Superior temporal gyrus (tissue), 1 donor: ENCODE results near the gene ECM1.

ENCODE experiments used
- DNase-seq: peaks from one replicate; pipeline ENCODE4 v3.0.0-alpha.2; 2016; ENCODE audit errors: extremely low spot score

ECM1 gene

DNA sequence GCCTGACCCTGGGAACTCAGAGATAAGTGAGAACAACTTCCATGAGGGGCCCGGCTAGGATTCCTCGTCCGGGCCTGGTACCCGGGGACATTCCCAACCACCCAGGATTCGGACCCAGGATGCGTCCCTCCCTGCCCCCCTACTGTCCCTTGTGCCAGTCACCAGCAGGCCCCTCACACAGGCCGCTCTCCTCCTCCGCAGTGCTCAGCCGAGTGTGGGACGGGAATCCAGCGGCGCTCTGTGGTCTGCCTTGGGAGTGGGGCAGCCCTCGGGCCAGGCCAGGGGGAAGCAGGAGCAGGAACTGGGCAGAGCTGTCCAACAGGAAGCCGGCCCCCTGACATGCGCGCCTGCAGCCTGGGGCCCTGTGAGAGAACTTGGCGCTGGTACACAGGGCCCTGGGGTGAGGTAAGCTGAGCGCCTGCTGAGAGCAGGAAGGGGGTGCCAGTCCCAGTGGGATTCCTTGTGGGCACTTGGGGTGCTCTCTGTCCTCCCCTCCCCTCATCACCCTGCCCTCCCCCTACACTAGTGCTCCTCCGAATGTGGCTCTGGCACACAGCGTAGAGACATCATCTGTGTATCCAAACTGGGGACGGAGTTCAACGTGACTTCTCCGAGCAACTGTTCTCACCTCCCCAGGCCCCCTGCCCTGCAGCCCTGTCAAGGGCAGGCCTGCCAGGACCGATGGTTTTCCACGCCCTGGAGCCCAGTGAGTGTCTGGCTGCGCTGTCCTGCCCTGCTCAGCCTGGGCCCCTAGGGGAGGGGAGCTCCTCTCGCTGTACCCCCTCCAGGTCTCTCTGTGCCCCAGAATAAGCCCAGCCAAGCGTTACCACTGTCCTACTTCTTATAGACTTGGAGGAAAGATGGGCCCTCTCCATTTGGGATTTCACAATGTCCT lies 51.1 kb downstream of the ECM1 start:
- no peak for DNase-seq

DNA sequence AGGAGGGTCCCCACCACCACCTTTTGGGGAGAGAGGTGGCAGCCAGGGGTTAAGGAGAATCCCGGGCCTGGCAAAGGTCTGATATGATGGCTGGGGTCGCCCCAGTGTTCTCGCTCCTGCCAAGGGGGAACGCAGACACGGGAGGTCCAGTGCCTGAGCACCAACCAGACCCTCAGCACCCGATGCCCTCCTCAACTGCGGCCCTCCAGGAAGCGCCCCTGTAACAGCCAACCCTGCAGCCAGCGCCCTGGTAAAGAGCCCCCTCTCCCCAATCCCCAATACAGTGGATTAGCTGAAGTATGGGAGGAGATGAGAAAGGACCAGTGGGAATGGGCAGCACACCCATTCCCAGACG lies 51.7 kb downstream of the ECM1 start:
- no peak for DNase-seq

DNA sequence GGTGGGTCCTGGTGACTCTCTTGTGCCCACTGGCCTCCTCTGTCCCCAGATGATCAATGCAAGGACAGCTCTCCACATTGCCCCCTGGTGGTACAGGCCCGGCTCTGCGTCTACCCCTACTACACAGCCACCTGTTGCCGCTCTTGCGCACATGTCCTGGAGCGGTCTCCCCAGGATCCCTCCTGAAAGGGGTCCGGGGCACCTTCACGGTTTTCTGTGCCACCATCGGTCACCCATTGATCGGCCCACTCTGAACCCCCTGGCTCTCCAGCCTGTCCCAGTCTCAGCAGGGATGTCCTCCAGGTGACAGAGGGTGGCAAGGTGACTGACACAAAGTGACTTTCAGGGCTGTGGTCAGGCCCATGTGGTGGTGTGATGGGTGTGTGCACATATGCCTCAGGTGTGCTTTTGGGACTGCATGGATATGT lies 52.1 kb downstream of the ECM1 start:
- peak; percentile 76 for DNase-seq

DNA sequence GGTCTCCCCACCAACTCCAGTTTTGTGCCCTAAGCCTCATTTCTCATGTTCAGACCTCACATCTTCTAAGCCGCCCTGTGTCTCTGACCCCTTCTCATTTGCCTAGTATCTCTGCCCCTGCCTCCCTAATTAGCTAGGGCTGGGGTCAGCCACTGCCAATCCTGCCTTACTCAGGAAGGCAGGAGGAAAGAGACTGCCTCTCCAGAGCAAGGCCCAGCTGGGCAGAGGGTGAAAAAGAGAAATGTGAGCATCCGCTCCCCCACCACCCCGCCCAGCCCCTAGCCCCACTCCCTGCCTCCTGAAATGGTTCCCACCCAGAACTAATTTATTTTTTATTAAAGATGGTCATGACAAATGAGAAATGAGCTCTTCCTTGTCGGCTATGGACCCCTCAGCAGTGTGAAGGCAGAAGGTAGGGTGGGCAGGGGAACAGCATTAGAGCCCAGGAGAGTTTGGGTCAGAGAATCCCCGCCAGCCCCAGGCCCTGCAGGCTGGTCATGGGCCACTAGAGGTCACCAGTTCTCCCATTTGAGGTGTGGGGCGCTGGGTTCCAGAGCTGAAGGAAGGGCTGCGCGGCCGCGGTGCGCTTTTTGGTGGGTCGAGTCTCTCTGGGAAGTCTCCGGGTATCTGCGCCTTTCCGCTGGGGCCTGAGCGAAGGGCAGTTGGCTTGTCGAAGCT lies 52.8 kb downstream of the ECM1 start:
- peak; percentile 77 for DNase-seq

DNA sequence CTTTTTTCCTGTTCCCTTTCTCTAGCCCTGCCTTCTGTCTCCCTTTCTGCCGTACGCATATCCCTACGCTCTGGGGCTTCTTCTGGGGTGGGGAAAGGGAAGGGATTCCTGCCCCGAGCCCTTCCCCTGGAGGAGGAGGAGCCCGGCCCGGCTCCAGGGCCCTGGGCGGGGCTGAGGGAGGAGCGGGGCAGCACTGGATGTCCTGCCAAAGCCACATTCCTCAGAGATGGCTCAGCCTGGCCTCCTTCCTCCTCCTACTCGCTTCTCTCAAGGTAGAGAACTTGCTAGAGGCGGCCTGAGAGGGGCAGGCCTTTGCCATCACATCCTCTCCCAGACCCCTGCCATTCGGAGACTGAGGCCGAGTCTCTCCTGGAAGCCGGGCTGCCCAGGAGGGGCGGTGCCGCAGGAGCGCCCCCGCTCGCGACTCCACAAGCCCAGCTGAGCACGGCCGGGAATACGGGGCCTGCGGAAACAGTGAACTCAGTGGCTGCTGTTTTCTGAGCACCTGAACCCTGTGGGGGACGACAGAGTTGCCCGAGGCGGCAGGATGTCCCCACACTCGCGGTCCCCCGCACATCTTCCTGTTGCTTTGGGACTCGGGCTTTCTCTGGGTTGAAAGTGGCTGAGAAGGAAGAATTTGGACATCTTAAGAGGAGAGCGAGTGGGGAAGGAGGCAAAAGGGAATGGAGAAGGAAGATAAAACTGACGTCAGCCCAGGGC lies 53.5 kb downstream of the ECM1 start:
- peak; percentile 74 for DNase-seq

DNA sequence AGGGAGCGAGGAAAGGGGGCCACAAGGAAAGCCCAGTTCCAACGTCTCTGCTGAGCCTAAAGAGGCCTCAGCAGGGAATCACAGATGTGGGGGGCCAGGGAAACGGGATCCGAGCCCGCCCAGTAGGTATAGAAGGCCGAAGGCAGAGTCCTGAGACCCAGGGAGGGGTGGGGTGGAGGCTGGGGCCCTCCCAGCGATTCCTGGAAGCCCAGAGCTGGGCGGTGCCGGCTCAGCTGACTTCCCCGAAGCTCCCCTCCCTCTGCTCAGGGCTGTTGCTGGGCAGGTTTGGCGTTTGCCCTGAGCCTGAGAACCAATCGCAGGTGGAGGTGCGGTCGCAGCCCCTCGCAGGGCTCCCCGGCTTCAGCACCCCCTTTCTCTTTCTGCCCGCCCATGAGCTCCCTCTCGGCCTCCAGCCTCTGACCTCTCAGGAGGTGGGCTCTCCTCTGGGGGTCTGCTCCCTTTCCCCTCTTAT lies 54.1 kb downstream of the ECM1 start:
- no peak for DNase-seq

DNA sequence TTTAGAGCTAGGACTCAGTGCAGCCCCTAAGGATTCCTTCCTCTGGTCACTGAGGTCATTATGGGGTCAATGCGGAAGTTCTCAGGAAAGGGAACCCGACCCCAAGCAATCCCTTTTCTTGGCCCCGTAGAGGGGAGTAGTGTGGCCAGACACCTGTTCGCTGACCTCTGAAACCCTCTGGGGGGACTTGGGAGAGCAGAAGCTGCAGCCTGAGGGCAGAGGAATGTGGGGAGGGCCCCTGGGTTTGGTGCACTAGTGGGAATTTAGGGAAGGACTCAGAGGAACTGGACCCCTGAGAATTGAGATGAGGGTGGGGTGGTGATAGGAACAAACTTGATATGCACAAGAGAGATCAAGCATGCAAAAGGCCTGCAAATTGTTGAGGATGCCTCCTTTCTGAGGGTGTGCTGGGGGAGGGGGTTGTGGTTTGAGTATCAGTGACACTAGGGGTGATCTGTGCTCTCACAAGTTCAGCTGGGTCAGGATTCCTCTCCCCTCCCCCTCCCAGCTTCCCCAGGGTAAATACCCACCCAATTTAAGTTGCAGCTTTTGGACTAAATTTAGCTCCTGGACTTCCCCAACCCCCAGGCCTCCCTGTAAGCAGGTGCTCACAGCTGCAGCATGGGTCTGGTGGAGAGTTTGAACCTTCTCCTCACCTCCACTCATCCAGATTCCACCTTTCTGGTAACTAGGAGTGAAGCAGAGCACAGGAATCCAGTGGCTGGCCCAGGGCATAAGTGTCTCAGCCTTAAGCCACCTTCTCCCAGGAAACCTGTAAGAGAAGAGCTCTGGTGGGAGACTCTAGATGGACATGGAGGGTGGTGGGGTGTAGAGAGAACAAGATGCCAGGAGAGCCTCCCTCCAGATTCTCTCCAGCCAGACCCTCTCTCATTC lies 54.8 kb downstream of the ECM1 start:
- no peak for DNase-seq
